ENCODE measurements around the gene NOX5. TPM values are rescaled to one million over a fixed set of nuclear protein-coding genes. Genes with fewer than 3 reads are reported as not detected.

Gene NOX5
- total and polyA plus RNA-seq, 2 of the 4 experiments (the other 2 are of a cell fraction), result 0.07 TPM; not detected in 1

GRCh38 chr15:69021895-69022294, 7.4 kb downstream of the NOX5 start:
- H3K36me3 ChIP-seq (ENCODE audit: control insufficient read depth, insufficient read depth, low read length), result no peaks in the 10 kb centered on the region
- no peak overlapping the region for H3K56ac ChIP-seq (ENCODE audit: extremely low read depth, insufficient read depth, low read length)
- H3K23ac ChIP-seq (ENCODE audit: low read depth, low read length), result no peak overlapping the region
- H3K4me3 ChIP-seq (ENCODE audit: insufficient read depth, low read depth, low read length), result no peak overlapping the region
- no peak overlapping the region for H2AFZ ChIP-seq (replicated peaks; ENCODE audit: low read length, poor library complexity)
- no peak overlapping the region for H3K9ac ChIP-seq (ENCODE audit: low read depth, low read length)
- intact Hi-C loops (cut with micrococcal nuclease) (no loop called here), dilution Hi-C loops (cut with HindIII; ENCODE audit: low sequenced_read_pairs, unreplicated experiment) (no loop called here), in situ Hi-C loops (cut with MboI; ENCODE audit: low sequenced_read_pairs) (no loop called here)
- H3K27me3 ChIP-seq (ENCODE audit: control insufficient read depth, insufficient read depth, low read length), result peaks cover 10% of the 10 kb centered on the region
- no peak overlapping the region for H2BK120ac ChIP-seq (ENCODE audit: low read depth, low read length)
- no peaks in the 10 kb centered on the region for H3K4me1 ChIP-seq (ENCODE audit: control insufficient read depth, insufficient read depth, low read length)
- no peak overlapping the region for H3K27ac ChIP-seq (ENCODE audit: insufficient read depth, low read length)
- H2BK5ac ChIP-seq (ENCODE audit: low read depth, low read length, poor library complexity, severe bottlenecking), result no peak overlapping the region
- H2AK5ac ChIP-seq (ENCODE audit: low read depth, low read length), result no peak overlapping the region
- CTCF ChIA-PET, result interaction anchor here (1.0 to 1.7 kb wide), 3 partner anchors 8 to 12 kb away, joined by 3 to 5 read pairs (median 4); no protein-coding TSS in a partner anchor
- no CpG with 5 or more reads among the region's 2 CpGs for WGBS, 2 experiments (ENCODE audit: extremely low coverage in 2 of 2, insufficient read length in 1 of 2)
- H2AK9ac ChIP-seq (replicated peaks; ENCODE audit: low read depth, low read length, poor library complexity), result no peak overlapping the region
- H4K5ac ChIP-seq (ENCODE audit: low read depth, low read length), result no peak overlapping the region
- no peaks in the 10 kb centered on the region for H4K20me1 ChIP-seq (ENCODE audit: insufficient read depth, low read length)
- TF ChIP-seq USF2 (IDR thresholded peaks at IDR 0.05; ENCODE audit: low read depth, low read length) (no peak), MAZ (IDR thresholded peaks at IDR 0.05; ENCODE audit: borderline replicate concordance, low read depth, low read length) (no peak), RFX5 (IDR thresholded peaks at IDR 0.05; ENCODE audit: low read depth, low read length) (no peak), CHD1 (IDR thresholded peaks at IDR 0.05; ENCODE audit: low read depth, low read length) (no peak), BHLHE40 (IDR thresholded peaks at IDR 0.05; ENCODE audit: low read depth, low read length) (no peak)
- H4K91ac ChIP-seq (ENCODE audit: insufficient read depth, low read depth, low read length), result no peak overlapping the region
- H3K9me3 ChIP-seq (ENCODE audit: control insufficient read depth, insufficient read depth, low read length), result no peaks in the 10 kb centered on the region
- ATAC-seq (ENCODE audit: low read depth) (peak; percentile 29; the same call in 1 of the 2 replicates), DNase-seq (peak; percentile 29)
- no peak overlapping the region for H3K4ac ChIP-seq (ENCODE audit: low read depth, low read length)
- peaks cover 5% of the 10 kb centered on the region; the same call in 1 of the 2 replicates for H3K9me1 ChIP-seq (ENCODE audit: insufficient read depth, low read length)
- POLR2A ChIA-PET (ENCODE audit: unreplicated experiment), result no interaction called here
- no TSS peak for BruUV-seq (replicated peaks)
- no peak overlapping the region for H4K8ac ChIP-seq (ENCODE audit: low read depth in 2 of 2, low read length in 2 of 2)
- no peaks in the 10 kb centered on the region for H3K79me1 ChIP-seq (ENCODE audit: low read depth in 1 of 2, low read length in 2 of 2)
- no peak overlapping the region for H3K4me2 ChIP-seq (ENCODE audit: low read depth, low read length)
- no peak overlapping the region for H3K14ac ChIP-seq (replicated peaks; ENCODE audit: low read depth, low read length)
- H2BK15ac ChIP-seq (ENCODE audit: low read depth, low read length), result no peak overlapping the region
- no peak overlapping the region for H3K18ac ChIP-seq (ENCODE audit: low read depth, low read length)
- no peak overlapping the region for H2BK20ac ChIP-seq (ENCODE audit: low read depth, low read length)
